OCI-LY7 (cell line): ENCODE data around the gene C16orf54. TPM values are rescaled to one million over a fixed set of nuclear protein-coding genes. Genes with fewer than 3 reads are reported as not detected.

Source experiments
- BruUV-seq: library from RNA; stranded (reverse); fragments of 400-500 nt; replicated peaks from 2 replicates; lab custom pipeline; 2021; lab: Mats Ljungman, UMichigan
- CTCF ChIA-PET: fragments of 300-600 bp; sonication (Branson Sonifier 250); formaldehyde crosslinking; loops from one replicate; lab custom pipeline; 2022; ENCODE audit warnings: antibody characterized with exemption; ENCODE audit not compliant: unreplicated experiment; lab: Charles Lee
- POLR2A ChIA-PET: fragments of 300-600 bp; sonication (Branson Sonifier 250); formaldehyde crosslinking; loops from one replicate; lab custom pipeline; 2022; ENCODE audit warnings: antibody characterized with exemption; lab: Charles Lee
- DNase-seq: peaks from one replicate; pipeline ENCODE4 v3.0.0-alpha.2; 2015; ENCODE audit warnings: low spot score
- H2AFZ ChIP-seq: fragments of 200-600 bp; sonication (generic), shearing (Covaris generic); 2 replicates; pipeline ENCODE4 v1.6.1; 2014; ENCODE audit warnings: mild to moderate bottlenecking, antibody characterized with exemption, low read length, moderate library complexity
- H3K27ac ChIP-seq: fragments of 200-600 bp; sonication (generic); 2 replicates; pipeline ENCODE4 v1.5.1; 2014; ENCODE audit warnings: mixed run types, low read depth, mild to moderate bottlenecking, moderate library complexity, low read length, inconsistent platforms; ENCODE audit not compliant: poor library complexity, severe bottlenecking
- H3K36me3 ChIP-seq: fragments of 200-600 bp; sonication (generic); 2 replicates; pipeline ENCODE4 v1.6.1; 2014; ENCODE audit warnings: mild to moderate bottlenecking, antibody characterized with exemption, low read length, moderate library complexity, mixed read lengths; ENCODE audit not compliant: insufficient read depth
- H3K4me1 ChIP-seq: fragments of 200-600 bp; sonication (generic); 2 replicates; pipeline ENCODE4 v1.5.1; 2014; ENCODE audit warnings: mild to moderate bottlenecking, low read length; ENCODE audit not compliant: insufficient read depth, poor library complexity, severe bottlenecking
- H3K4me2 ChIP-seq: fragments of 200-600 bp; sonication (generic); 2 replicates; pipeline ENCODE4 v1.6.1; 2014; ENCODE audit warnings: mild to moderate bottlenecking, low read length
- H3K4me3 ChIP-seq: fragments of 200-600 bp; sonication (generic); 2 replicates; pipeline ENCODE4 v1.5.1; 2014; ENCODE audit warnings: mild to moderate bottlenecking, low read depth, low read length; ENCODE audit not compliant: poor library complexity, severe bottlenecking
- H3K79me2 ChIP-seq: fragments of 200-600 bp; sonication (generic); 2 replicates; pipeline ENCODE4 v1.6.1; 2016; ENCODE audit warnings: low read depth, mild to moderate bottlenecking, low read length, moderate library complexity, mixed read lengths; ENCODE audit not compliant: insufficient read depth
- H3K9me2 ChIP-seq: fragments of 200-600 bp; sonication (generic); 2 replicates; pipeline ENCODE4 v1.6.1; 2016; ENCODE audit warnings: mild to moderate bottlenecking, low read length, mixed read lengths; ENCODE audit not compliant: insufficient read depth
- H3K9me3 ChIP-seq: fragments of 200-600 bp; sonication (generic); 2 replicates; pipeline ENCODE4 v1.6.1; 2014; ENCODE audit warnings: mild to moderate bottlenecking, mixed run types, low read length, mixed read lengths
- H4K20me1 ChIP-seq: fragments of 200-600 bp; sonication (generic); 2 replicates; pipeline ENCODE4 v1.6.1; 2014; ENCODE audit warnings: mild to moderate bottlenecking, antibody characterized with exemption, low read length, moderate library complexity, mixed read lengths; ENCODE audit not compliant: insufficient read depth
- CTCF ChIP-seq: fragments of 200-600 bp; sonication (generic); conservative IDR thresholded peaks from 2 replicates; pipeline ENCODE4 v1.5.1; 2014; ENCODE audit warnings: mild to moderate bottlenecking, antibody characterized with exemption, low read length, moderate library complexity, mixed read lengths
- EZH2phosphoT487 ChIP-seq: fragments of 200-600 bp; sonication (generic); IDR thresholded peaks from 2 replicates; pipeline ENCODE4 v1.6.1; 2018; ENCODE audit warnings: low read depth, borderline replicate concordance, mild to moderate bottlenecking, mixed run types, antibody characterized with exemption, low read length, moderate library complexity, mixed read lengths
- intact Hi-C: fragments of 100-400 bp; cut with micrococcal nuclease; formaldehyde crosslinking; loops from one replicate; pipeline ENCODE4 v1.10.0; 2022; ENCODE audit not compliant: unreplicated experiment
- total RNA-seq, 2 experiments: library from RNA; depleted of rRNA in 1 of 2; stranded (reverse); fragments of >200 nt in 1 of 2; shearing (Covaris generic) in 1 of 2; gene quantifications; 2 replicates each; pipeline ENCODE4 v1.2.3, GENCODE V29; 2014 to 2022

C16orf54 gene
- total RNA-seq, 2 experiments from 2014 or later, result 0.32 TPM; not detected in 1

- no peaks in the 10 kb centered on the region for H3K9me2 ChIP-seq
- intact Hi-C loops, result no loop called here
- DNase-seq, result peak; percentile 81
- no peaks in the 10 kb centered on the region for H4K20me1 ChIP-seq
- no peaks in the 10 kb centered on the region for H3K79me2 ChIP-seq
- CTCF ChIA-PET, result no interaction called here
- no peaks in the 10 kb centered on the region for H3K36me3 ChIP-seq
- peak overlapping the region; percentile 78 for H3K4me2 ChIP-seq
- H3K4me3 ChIP-seq, result peak overlapping the region; percentile 51
- BruUV-seq, result no TSS peak
- peak overlapping the region; percentile 97 for H2AFZ ChIP-seq
- H3K9me3 ChIP-seq, result no peaks in the 10 kb centered on the region
- peak overlapping the region; percentile 73 for H3K27ac ChIP-seq
- POLR2A ChIA-PET, result interaction anchor here (1.0 to 1.8 kb wide), 3 partner anchors 28 to 59 kb away, joined by 3 to 6 read pairs (median 4); partner anchors contain the start of gene KIF22
- H3K4me1 ChIP-seq, result peaks cover 35% of the 10 kb centered on the region
- TF ChIP-seq CTCF, result no peak
- no peak for TF ChIP-seq EZH2phosphoT487
Measured at GRCh38 chr16:29730649-29731048, 15.1 kb downstream of the C16orf54 start.

GRCh38 chr16:29729116-29729521 lies 16.7 kb downstream of the C16orf54 start:
- Histone ChIP-seq H3K9me3 (no peaks in the 10 kb centered on the region), H3K27ac (no peak overlapping the region), H4K20me1 (no peaks in the 10 kb centered on the region), H3K4me3 (no peak overlapping the region), H2AFZ (no peak overlapping the region), H3K79me2 (no peaks in the 10 kb centered on the region), H3K36me3 (no peaks in the 10 kb centered on the region), H3K9me2 (no peaks in the 10 kb centered on the region), H3K4me1 (peaks cover 29% of the 10 kb centered on the region), H3K4me2 (no peak overlapping the region)
- no TSS peak for BruUV-seq
- CTCF ChIA-PET, result interaction anchor here (0.8 kb wide), 1 partner anchor 30 kb away, joined by 3 read pairs; no protein-coding TSS in a partner anchor
- peak; percentile 45 for DNase-seq
- TF ChIP-seq CTCF, result peak; percentile 77
- no peak for TF ChIP-seq EZH2phosphoT487
- POLR2A ChIA-PET, result interaction anchor here (0.7 to 0.8 kb wide), 2 partner anchors 8 to 42 kb away, joined by 3 read pairs; no protein-coding TSS in a partner anchor
- intact Hi-C loops, result loop anchor here (2.0 kb wide), 1 partner anchor 78 kb away; the partner anchor contains the start of gene MAZ

GRCh38 chr16:29727452-29727851 lies 18.3 kb downstream of the C16orf54 start:
- DNase-seq, result no peak
- H3K9me3 ChIP-seq, result no peaks in the 10 kb centered on the region
- TF ChIP-seq EZH2phosphoT487, result no peak
- ChIA-PET POLR2A (no interaction called here), CTCF (interaction anchor here (0.6 kb wide), 1 partner anchor 235 kb away, joined by 3 read pairs; no protein-coding TSS in a partner anchor)
- no peak overlapping the region for H3K4me3 ChIP-seq
- intact Hi-C loops, result no loop called here
- no peak overlapping the region for H3K4me2 ChIP-seq
- H4K20me1 ChIP-seq, result no peaks in the 10 kb centered on the region
- BruUV-seq, result no TSS peak
- H3K9me2 ChIP-seq, result no peaks in the 10 kb centered on the region
- no peak overlapping the region for H3K27ac ChIP-seq
- no peaks in the 10 kb centered on the region for H3K36me3 ChIP-seq
- peaks cover 29% of the 10 kb centered on the region for H3K4me1 ChIP-seq
- no peaks in the 10 kb centered on the region for H3K79me2 ChIP-seq
- H2AFZ ChIP-seq, result no peak overlapping the region
